ENCODE data around the gene HECTD1.

HECTD1 gene

DNA sequence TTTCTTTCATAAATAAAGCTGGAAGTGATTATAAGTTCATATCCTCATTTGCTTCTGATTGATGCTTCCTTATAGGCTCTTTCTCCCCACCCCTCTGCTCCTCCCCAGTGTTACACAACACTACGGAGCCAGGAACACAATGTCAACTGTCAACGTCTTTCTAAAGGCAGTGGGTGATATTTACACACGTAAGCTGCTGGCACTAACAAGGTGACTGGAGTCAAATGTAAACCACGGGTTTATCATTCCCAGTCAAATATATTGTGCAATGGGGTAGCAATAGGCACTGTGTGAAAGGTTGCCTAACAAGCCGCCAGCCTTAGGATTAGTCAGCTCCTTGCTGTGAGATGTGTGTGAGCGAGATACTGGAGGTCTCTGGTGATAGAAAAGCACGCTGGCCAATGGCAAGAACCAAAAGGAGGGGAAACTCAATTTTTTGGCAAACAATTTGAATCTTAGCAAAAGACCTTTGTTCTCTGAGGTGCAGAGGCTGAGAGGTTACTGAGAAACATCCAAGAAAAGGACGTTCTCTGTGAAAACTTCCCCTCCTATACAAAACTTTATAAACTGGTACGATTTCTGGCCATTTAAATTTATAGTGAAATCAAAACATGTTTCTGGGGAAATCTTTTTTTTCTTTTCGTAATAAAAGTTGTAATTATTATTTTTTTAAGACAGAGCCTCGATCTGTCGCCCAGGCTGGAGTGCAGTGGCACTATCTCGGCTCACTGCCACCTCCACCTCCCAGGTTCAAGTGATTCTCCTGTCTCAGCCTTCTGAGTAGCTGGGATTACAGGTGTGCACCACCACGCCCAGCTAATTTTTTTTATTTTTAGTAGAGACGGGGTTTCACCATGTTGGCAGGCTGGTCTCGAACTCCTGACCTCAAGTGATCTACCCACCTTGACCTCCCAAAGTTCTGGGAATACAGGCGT, 22.3 kb upstream of the HECTD1 start:
- TF ChIP-seq, protein P1, sequence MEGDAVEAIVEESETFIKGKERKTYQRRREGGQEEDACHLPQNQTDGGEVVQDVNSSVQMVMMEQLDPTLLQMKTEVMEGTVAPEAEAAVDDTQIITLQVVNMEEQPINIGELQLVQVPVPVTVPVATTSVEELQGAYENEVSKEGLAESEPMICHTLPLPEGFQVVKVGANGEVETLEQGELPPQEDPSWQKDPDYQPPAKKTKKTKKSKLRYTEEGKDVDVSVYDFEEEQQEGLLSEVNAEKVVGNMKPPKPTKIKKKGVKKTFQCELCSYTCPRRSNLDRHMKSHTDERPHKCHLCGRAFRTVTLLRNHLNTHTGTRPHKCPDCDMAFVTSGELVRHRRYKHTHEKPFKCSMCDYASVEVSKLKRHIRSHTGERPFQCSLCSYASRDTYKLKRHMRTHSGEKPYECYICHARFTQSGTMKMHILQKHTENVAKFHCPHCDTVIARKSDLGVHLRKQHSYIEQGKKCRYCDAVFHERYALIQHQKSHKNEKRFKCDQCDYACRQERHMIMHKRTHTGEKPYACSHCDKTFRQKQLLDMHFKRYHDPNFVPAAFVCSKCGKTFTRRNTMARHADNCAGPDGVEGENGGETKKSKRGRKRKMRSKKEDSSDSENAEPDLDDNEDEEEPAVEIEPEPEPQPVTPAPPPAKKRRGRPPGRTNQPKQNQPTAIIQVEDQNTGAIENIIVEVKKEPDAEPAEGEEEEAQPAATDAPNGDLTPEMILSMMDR (IDR thresholded peaks at IDR 0.05): no peak
- no peaks in the 10 kb centered on the region for H3K36me3 ChIP-seq
- H3K9me3 ChIP-seq: no peaks in the 10 kb centered on the region
- no peaks in the 10 kb centered on the region for H3K4me1 ChIP-seq
- peak; percentile 70 to 72 for DNase-seq
- no peak overlapping the region for H3K27ac ChIP-seq
- H3K27me3 ChIP-seq: no peaks in the 10 kb centered on the region
- no peak overlapping the region for H3K4me3 ChIP-seq
- intact Hi-C loops (cut with DNase I; ENCODE audit: low total_unique reads): no loop called here

DNA sequence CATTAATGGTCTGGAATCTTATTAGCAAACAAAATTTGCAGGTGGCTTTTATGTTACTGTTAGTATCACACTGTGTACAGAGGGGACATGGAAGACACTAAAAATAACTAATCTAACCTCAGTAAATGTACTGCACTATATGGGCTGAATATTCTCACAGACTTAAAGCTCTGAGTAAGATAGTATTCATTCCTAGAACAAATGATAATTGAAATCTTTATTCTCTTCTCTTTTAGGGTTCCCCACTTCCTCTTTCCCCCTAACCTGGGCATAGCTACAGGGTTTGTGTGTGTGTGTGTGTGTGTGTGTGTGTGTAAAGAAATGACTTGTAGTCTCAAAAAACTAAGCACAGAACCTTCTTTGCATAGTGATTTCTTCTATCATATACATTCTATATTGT, 21.4 kb upstream of the HECTD1 start:
- TF ChIP-seq, protein P1 (IDR thresholded peaks at IDR 0.05): no peak
- Histone ChIP-seq H3K36me3 (no peaks in the 10 kb centered on the region), H3K4me3 (no peak overlapping the region), H3K27me3 (no peaks in the 10 kb centered on the region), H3K9me3 (no peaks in the 10 kb centered on the region), H3K4me1 (no peaks in the 10 kb centered on the region), H3K27ac (no peak overlapping the region)
- no peak for DNase-seq
- intact Hi-C loops (cut with DNase I; ENCODE audit: low total_unique reads): no loop called here

DNA sequence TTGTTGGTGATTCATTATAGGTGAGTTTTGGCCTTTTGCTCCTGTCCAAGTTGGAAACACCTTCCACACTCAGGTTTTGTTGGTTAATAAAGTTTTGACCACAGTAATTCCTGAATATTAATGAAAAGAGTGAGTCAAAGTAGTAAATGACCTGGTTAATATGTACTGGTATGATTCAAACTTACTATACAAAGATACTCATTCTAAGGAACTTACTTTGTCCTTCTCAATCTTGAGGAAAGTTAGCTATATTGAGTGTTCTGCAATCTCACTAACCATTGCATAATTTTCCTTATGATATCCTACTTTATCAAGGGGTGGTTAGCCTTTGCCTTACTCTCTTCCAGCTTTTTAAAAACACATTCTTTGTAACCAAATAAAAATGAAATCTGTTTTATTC, 20.9 kb upstream of the HECTD1 start:
- DNase-seq: no peak
- no peaks in the 10 kb centered on the region for H3K4me1 ChIP-seq

DNA sequence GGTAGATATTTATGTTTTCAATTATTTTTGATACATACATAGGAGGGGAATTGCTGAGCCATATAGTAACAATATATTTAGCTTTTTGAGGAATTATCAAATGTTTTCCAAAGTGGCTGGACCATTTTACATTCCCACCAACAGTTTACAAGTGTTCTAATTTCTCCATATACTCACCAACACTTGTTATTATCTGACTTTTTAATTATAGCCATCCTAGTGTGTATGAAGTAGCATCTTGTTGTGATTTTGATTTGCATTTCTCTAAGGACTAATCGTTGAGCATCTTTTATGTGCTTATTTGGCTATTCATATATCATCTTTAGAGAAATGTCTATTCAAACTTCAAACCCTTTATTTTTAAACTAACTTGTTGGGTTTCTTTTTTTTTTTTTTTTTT, 17.2 kb upstream of the HECTD1 start:
- DNase-seq: no peak
- no peak overlapping the region for H3K27ac ChIP-seq
- no peaks in the 10 kb centered on the region for H3K4me1 ChIP-seq
- intact Hi-C loops (cut with DNase I; ENCODE audit: low total_unique reads): no loop called here
- no peak overlapping the region for H3K4me3 ChIP-seq
- H3K36me3 ChIP-seq: no peaks in the 10 kb centered on the region
- no peaks in the 10 kb centered on the region for H3K9me3 ChIP-seq
- TF ChIP-seq, protein P1 (IDR thresholded peaks at IDR 0.05): no peak
- H3K27me3 ChIP-seq: no peaks in the 10 kb centered on the region

More for the DNA sequence above, 20.9 kb upstream of the HECTD1 start:
- intact Hi-C loops (cut with DNase I; ENCODE audit: low total_unique reads): no loop called here
- H3K27me3 ChIP-seq: no peaks in the 10 kb centered on the region
- no peak overlapping the region for H3K4me3 ChIP-seq
- TF ChIP-seq, protein P1 (IDR thresholded peaks at IDR 0.05): no peak
- no peaks in the 10 kb centered on the region for H3K36me3 ChIP-seq
- no peaks in the 10 kb centered on the region for H3K9me3 ChIP-seq
- no peak overlapping the region for H3K27ac ChIP-seq

DNA sequence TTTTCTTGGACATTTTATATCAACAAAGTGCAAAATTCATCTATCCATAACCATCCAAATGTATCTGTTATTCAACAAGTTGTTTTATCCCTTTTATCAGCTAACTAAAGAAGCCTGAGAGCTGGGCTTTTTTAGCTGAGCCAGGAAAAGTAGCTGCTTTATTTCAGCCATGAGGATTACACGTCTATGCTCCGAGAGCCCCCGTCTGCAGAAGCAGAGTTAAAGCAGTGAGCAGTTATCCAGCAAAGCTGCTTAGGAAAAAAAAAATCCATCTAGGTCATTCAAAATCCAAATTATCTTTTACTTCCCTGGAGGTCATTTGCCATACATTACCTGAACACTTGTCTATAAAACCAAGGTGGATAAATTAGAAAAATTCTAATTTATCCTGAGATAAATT, 15.7 kb upstream of the HECTD1 start:
- intact Hi-C loops (cut with DNase I; ENCODE audit: low total_unique reads): no loop called here
- Histone ChIP-seq H3K36me3 (no peaks in the 10 kb centered on the region), H3K4me1 (no peaks in the 10 kb centered on the region), H3K9me3 (no peaks in the 10 kb centered on the region), H3K27me3 (no peaks in the 10 kb centered on the region), H3K27ac (no peak overlapping the region), H3K4me3 (no peak overlapping the region)
- DNase-seq: no peak
- TF ChIP-seq, protein P1 (IDR thresholded peaks at IDR 0.05): no peak
